NCI-H1105 treated with DMSO at 0.1 percent for 48 hours (cell line): Measurements from ENCODE around the gene MMRN2.

Experiments
- DNase-seq: peaks from one replicate; lab custom pipeline; 2025; lab: John Stamatoyannopoulos, UW

The MMRN2 gene

GRCh38 chr10:86969421-86970041, 12.1 kb upstream of the MMRN2 start:
- no peak for DNase-seq

- DNase-seq: no peak
These were observed 11.6 kb upstream of the MMRN2 start for GRCh38 chr10:86968994-86969355.

- DNase-seq: no peak
These were observed 11.0 kb upstream of the MMRN2 start, which contains the start of gene ADIRF for GRCh38 chr10:86968271-86968993. ADIRF (plus strand) TSS chr10:86968482; CDS start chr10:86968545, 63 bp downstream.

GRCh38 chr10:86967481-86967941, 10.1 kb upstream of the MMRN2 start:
- no peak for DNase-seq

GRCh38 chr10:86965986-86966654, 8.7 kb upstream of the MMRN2 start:
- no peak for DNase-seq

- DNase-seq: no peak
These were observed 7.4 kb upstream of the MMRN2 start for GRCh38 chr10:86964847-86965190.

- DNase-seq: no peak
These were observed 6.8 kb upstream of the MMRN2 start for GRCh38 chr10:86964061-86964846.

- no peak for DNase-seq
These were observed 6.0 kb upstream of the MMRN2 start for GRCh38 chr10:86963341-86963919.

- DNase-seq: no peak
These were observed 5.5 kb upstream of the MMRN2 start for GRCh38 chr10:86962981-86963310.

- no peak for DNase-seq
These were observed 4.9 kb upstream of the MMRN2 start for GRCh38 chr10:86962136-86962980.

GRCh38 chr10:86961481-86962091, 4.2 kb upstream of the MMRN2 start:
- no peak for DNase-seq

GRCh38 chr10:86960863-86961434, 3.5 kb upstream of the MMRN2 start:
- no peak for DNase-seq

- DNase-seq: no peak
These were observed 2.8 kb upstream of the MMRN2 start for GRCh38 chr10:86960003-86960862.

- no peak for DNase-seq
These were observed 2.3 kb upstream of the MMRN2 start for GRCh38 chr10:86959737-86960002.

- no peak for DNase-seq
These were observed 1.7 kb upstream of the MMRN2 start for GRCh38 chr10:86958901-86959736.

GRCh38 chr10:86958116-86958900, 893 bp upstream of the MMRN2 start, which contains the start of gene SNCG:
SNCG (plus strand) TSS chr10:86958599; CDS start chr10:86958698, 99 bp downstream.
- DNase-seq: peak; percentile 6

GRCh38 chr10:86956848-86957448, 467 bp downstream of the MMRN2 start:
- no peak for DNase-seq
